Activated CD8-positive, alpha-beta T cell treated with anti-CD3 and anti-CD28 coated beads for 36 hours (primary cell): ENCODE results near the gene GGT7. TPM values are rescaled to one million over a fixed set of nuclear protein-coding genes. Genes with fewer than 3 reads are reported as not detected.

Experiments used
- ATAC-seq: fragments of 200-7000 bp; cut with Tn5 transposase; one replicate; pipeline ENCODE4 v1.10.0; 2021; ENCODE audit warnings: mild to moderate bottlenecking, moderate library complexity
- CTCF ChIA-PET: fragments of 350-600 bp; sonication (Branson Sonifier 250); formaldehyde crosslinking; loops from one replicate; lab custom pipeline; 2021; ENCODE audit warnings: antibody characterized with exemption; lab: Charles Lee
- POLR2A ChIA-PET: fragments of 350-600 bp; sonication (Branson Sonifier 250); formaldehyde crosslinking; loops from one replicate; lab custom pipeline; 2021; ENCODE audit warnings: antibody characterized with exemption; lab: Charles Lee
- DNase-seq: peaks from one replicate; pipeline ENCODE4 v3.0.0-alpha.2; 2020
- H3K27ac Mint-ChIP-seq: one replicate; pipeline ENCODE4 v1.8.0; 2021; ENCODE audit warnings: mild to moderate bottlenecking, mixed read lengths
- H3K27me3 Mint-ChIP-seq: one replicate; pipeline ENCODE4 v1.8.0; 2021; ENCODE audit warnings: mixed read lengths
- H3K36me3 Mint-ChIP-seq: one replicate; pipeline ENCODE4 v1.8.0; 2021; ENCODE audit warnings: low read depth, mixed read lengths
- H3K4me1 Mint-ChIP-seq: one replicate; pipeline ENCODE4 v1.8.0; 2021; ENCODE audit warnings: low read depth, mixed read lengths
- H3K4me3 Mint-ChIP-seq: one replicate; pipeline ENCODE4 v1.8.0; 2021; ENCODE audit warnings: mild to moderate bottlenecking, moderate library complexity, mixed read lengths
- H3K9me3 Mint-ChIP-seq: one replicate; pipeline ENCODE4 v1.8.0; 2021; ENCODE audit warnings: mixed read lengths
- CTCF ChIP-seq: fragments of 200-600 bp; IDR thresholded peaks from one replicate; pipeline ENCODE4 v1.8.0; 2022; ENCODE audit warnings: antibody characterized with exemption, mild to moderate bottlenecking
- intact Hi-C: fragments of 100-400 bp; cut with micrococcal nuclease; formaldehyde crosslinking; loops from one replicate; pipeline ENCODE4 v1.10.0; 2022
- total RNA-seq, 2 experiments: library from RNA; stranded (reverse); gene quantifications; one replicate each; pipeline ENCODE4 v1.2.3, GENCODE V29; 2021

GGT7 gene
- total RNA-seq, 2 experiments from 2014 or later, result 13.2 to 14.2 TPM

DNA sequence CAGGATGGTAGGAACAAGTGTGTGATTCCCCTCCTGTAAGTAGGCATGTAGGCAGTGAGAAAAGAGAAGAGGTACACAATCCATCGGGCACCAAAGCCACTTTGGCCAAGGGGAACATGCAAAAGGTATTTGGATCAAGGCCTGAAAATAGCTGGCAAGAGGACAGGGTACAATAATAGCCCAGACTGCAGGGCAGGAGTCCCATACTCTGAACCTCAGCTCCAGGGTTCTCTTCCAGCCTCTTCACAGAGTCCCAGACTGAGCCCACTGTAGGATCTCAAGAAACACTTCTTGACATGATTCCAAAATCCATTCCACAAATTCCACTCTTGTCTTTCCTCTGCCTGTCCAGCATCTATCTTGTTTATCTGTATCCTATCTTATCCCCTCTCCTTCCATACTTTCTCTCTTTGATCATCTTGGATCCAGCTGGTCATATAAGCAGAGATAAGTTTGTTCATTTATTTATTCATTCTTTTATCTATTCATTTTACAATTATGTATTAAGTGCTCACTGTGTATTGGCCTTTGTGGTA, 23.5 kb upstream of the GGT7 start:
- ChIA-PET CTCF (interaction anchor here (1.9 kb wide), 1 partner anchor 22 kb away, joined by 5 read pairs; no protein-coding TSS in a partner anchor), POLR2A (no interaction called here)
- ATAC-seq (no peak), DNase-seq (no peak)
- Mint-ChIP-seq H3K27me3 (no peaks in the 10 kb centered on the region), H3K9me3 (no peaks in the 10 kb centered on the region), H3K4me3 (no peak overlapping the region), H3K36me3 (no peaks in the 10 kb centered on the region), H3K27ac (no peak overlapping the region), H3K4me1 (peaks cover 15% of the 10 kb centered on the region)
- intact Hi-C loops, result no loop called here
- no peak for TF ChIP-seq CTCF

DNA sequence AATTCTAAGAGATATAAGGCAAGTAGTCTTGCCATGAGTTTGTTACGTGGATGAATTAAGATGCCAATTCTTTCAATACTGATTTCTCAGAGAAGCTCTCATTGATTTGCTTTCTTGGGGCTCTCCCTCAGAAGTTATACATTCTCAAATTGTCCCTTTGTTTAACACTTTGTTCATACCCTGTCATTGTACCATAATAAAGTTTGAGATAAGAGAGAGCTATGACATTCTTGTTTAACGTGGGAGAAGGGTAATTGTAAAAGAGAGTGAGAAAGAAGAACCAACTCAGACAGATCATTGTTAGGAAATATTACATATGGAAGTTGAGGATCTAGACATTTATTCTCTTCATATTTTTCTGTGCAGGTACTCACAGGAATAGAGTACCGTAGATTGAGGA, 22.8 kb upstream of the GGT7 start:
- DNase-seq, result no peak
- no peaks in the 10 kb centered on the region for H3K36me3 Mint-ChIP-seq
- H3K4me3 Mint-ChIP-seq, result no peak overlapping the region
- no peaks in the 10 kb centered on the region for H3K9me3 Mint-ChIP-seq
- no peak for TF ChIP-seq CTCF
- H3K27ac Mint-ChIP-seq, result no peak overlapping the region
- peaks cover 21% of the 10 kb centered on the region for H3K4me1 Mint-ChIP-seq
- no peaks in the 10 kb centered on the region for H3K27me3 Mint-ChIP-seq
- ATAC-seq, result no peak
- POLR2A ChIA-PET, result no interaction called here
- intact Hi-C loops, result no loop called here
- CTCF ChIA-PET, result interaction anchor here (1.9 kb wide), 1 partner anchor 22 kb away, joined by 5 read pairs; no protein-coding TSS in a partner anchor

DNA sequence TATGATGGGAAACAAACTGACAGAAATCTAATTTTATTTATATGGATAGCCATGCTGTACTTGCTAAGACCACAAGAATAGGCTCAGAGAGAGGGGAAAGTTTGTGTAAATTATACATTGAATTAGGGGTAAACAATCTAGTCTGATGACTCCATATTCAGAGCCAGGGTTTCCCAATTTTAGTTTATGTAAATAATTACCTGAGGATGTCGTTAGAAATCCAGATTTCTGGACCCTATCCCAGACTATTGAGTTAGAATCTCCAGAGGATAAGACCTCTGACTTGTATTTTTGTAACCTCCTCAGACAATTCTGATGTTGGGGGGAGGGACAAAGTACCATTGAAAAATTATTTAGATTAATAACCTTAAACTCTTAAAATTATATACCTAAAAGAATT, 22.1 kb upstream of the GGT7 start:
- Mint-ChIP-seq H3K4me1 (peaks cover 27% of the 10 kb centered on the region), H3K36me3 (no peaks in the 10 kb centered on the region), H3K27me3 (no peaks in the 10 kb centered on the region), H3K4me3 (no peak overlapping the region), H3K27ac (no peak overlapping the region), H3K9me3 (no peaks in the 10 kb centered on the region)
- intact Hi-C loops, result no loop called here
- DNase-seq (no peak), ATAC-seq (no peak)
- ChIA-PET CTCF (interaction anchor here (1.9 kb wide), 1 partner anchor 21 kb away, joined by 5 read pairs; no protein-coding TSS in a partner anchor), POLR2A (no interaction called here)
- no peak for TF ChIP-seq CTCF

GRCh38 chr20:34892671-34893070, 20.0 kb upstream of the GGT7 start:
- H3K27me3 Mint-ChIP-seq, result no peaks in the 10 kb centered on the region
- intact Hi-C loops, result no loop called here
- no peak for TF ChIP-seq CTCF
- H3K36me3 Mint-ChIP-seq, result no peaks in the 10 kb centered on the region
- H3K4me1 Mint-ChIP-seq, result peaks cover 33% of the 10 kb centered on the region
- POLR2A ChIA-PET, result interaction anchor here (2.4 kb wide), 1 partner anchor 16 kb away, joined by 12 read pairs; the partner anchor contains the start of gene ACSS2
- H3K27ac Mint-ChIP-seq, result no peak overlapping the region
- DNase-seq (no peak), ATAC-seq (no peak)
- CTCF ChIA-PET, result no interaction called here
- no peak overlapping the region for H3K4me3 Mint-ChIP-seq
- H3K9me3 Mint-ChIP-seq, result no peaks in the 10 kb centered on the region
